Astrocyte of the spinal cord (primary cell): ENCODE data around the gene GTF2A1L.

ENCODE experiments used
- DNase-seq: peaks from one replicate; pipeline ENCODE4 v3.0.0; 2011; ENCODE audit warnings: low read depth, low spot score
- H3K4me3 ChIP-seq: 2 replicates; pipeline ENCODE4 v1.5.1; 2011; ENCODE audit warnings: low read depth, mild to moderate bottlenecking, low read length, moderate library complexity
- in situ Hi-C: cut with HindIII; loops from 2 replicates; pipeline ENCODE4 v1.10.0; 2017; ENCODE audit warnings: low sequenced_read_pairs
- TF ChIP-seq, protein P1 (sequence below): IDR thresholded peaks from 2 replicates; pipeline ENCODE4 v1.5.1; 2012; ENCODE audit warnings: low read depth, mild to moderate bottlenecking, low read length, inconsistent platforms

Gene GTF2A1L, protein sequence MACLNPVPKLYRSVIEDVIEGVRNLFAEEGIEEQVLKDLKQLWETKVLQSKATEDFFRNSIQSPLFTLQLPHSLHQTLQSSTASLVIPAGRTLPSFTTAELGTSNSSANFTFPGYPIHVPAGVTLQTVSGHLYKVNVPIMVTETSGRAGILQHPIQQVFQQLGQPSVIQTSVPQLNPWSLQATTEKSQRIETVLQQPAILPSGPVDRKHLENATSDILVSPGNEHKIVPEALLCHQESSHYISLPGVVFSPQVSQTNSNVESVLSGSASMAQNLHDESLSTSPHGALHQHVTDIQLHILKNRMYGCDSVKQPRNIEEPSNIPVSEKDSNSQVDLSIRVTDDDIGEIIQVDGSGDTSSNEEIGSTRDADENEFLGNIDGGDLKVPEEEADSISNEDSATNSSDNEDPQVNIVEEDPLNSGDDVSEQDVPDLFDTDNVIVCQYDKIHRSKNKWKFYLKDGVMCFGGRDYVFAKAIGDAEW

DNA sequence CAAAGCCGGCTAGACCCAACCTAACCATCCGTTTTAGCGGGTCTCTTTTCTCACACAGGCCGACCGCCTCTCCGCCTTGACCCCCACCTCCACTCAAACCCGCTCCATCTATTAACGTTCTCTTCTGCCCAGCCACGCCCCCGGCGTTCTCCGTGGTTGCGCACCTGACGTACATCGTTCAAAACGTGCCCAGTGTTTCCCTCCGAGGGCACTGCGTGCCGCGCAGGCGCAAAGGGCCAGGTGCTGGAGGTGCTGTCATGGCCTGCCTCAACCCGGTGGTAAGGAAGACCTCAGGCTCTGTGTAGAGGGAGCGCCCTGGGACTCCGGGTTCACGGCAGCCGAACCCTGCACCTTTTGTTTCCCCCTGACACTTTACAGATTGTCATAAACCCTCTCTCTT lies at the start of gene GTF2A1L:
Gene GTF2A1L, plus strand, starts transcription at position 239 of the 400 bp plus-strand sequence. Its CDS starts 19 bp downstream, at position 258.
- H3K4me3 ChIP-seq = no peak within 1 kb of the TSS
- in situ Hi-C loops = no loop called here
- TF ChIP-seq, protein P1, sequence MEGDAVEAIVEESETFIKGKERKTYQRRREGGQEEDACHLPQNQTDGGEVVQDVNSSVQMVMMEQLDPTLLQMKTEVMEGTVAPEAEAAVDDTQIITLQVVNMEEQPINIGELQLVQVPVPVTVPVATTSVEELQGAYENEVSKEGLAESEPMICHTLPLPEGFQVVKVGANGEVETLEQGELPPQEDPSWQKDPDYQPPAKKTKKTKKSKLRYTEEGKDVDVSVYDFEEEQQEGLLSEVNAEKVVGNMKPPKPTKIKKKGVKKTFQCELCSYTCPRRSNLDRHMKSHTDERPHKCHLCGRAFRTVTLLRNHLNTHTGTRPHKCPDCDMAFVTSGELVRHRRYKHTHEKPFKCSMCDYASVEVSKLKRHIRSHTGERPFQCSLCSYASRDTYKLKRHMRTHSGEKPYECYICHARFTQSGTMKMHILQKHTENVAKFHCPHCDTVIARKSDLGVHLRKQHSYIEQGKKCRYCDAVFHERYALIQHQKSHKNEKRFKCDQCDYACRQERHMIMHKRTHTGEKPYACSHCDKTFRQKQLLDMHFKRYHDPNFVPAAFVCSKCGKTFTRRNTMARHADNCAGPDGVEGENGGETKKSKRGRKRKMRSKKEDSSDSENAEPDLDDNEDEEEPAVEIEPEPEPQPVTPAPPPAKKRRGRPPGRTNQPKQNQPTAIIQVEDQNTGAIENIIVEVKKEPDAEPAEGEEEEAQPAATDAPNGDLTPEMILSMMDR = no peak
- no peak for DNase-seq

DNA sequence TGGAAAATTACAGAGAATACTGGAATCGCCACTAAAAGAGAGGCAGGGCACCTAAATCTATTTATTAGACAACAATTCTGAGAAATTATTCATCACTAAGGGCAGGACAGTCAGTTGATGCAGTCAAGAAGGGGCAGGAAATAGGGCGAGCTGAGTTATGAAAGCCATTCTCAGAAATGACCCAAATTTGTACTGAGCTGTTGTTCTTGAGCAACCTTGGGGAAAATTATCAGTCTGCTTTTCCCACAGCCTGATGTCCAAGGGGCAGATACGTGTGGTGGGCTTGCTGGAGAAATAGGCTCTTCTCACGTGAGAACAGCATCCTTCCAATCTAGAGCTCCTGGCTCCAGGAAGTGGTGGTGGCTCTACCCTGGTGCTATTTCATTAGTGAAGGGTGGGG lies 49.1 kb upstream of the GTF2A1L start:
- no peak for DNase-seq
- TF ChIP-seq, protein P1 = no peak
- H3K4me3 ChIP-seq = no peak overlapping the region
- in situ Hi-C loops = no loop called here

DNA sequence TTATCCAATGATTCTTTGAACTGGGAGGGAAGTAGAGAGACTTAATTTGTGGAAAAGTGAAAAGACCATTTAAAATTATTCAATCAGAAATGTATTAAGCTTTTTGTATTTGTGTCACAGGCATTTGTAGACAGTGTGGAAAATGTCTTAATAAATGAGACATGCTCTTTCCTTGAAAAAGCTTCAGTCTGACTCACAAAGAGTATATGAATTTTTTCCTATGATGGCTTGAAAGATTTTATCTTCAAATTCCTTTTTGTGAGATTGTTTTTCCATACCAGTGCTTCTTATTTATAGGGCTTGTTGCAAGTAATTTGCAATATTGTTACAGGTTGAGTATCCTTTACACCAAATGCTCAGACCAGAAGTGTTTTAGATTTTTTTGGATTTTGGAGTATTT lies 48.2 kb upstream of the GTF2A1L start:
- TF ChIP-seq, protein P1 = no peak
- in situ Hi-C loops = no loop called here
- no peak overlapping the region for H3K4me3 ChIP-seq
- DNase-seq = no peak

DNA sequence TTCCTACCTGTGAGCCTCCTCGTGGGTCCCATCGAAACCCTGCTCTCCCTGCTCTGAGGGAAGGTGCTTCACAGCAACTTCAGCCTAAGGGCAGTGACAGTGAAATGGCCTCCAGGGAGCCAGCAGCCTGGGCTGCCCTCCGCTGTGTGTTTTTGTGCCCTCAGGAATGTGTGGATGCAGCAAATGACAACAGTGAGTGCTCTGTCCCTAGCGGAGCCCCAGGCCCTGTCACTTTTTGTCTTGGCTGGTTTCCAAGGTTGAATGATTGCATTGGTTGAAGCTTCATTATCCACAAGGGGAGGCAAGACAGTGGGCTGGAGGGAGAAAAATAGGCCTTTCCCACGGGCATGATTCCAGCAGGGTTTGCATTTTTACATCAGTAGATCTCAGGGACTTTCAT lies 44.8 kb upstream of the GTF2A1L start:
- H3K4me3 ChIP-seq = no peak overlapping the region
- TF ChIP-seq, protein P1 = no peak
- in situ Hi-C loops = no loop called here

DNA sequence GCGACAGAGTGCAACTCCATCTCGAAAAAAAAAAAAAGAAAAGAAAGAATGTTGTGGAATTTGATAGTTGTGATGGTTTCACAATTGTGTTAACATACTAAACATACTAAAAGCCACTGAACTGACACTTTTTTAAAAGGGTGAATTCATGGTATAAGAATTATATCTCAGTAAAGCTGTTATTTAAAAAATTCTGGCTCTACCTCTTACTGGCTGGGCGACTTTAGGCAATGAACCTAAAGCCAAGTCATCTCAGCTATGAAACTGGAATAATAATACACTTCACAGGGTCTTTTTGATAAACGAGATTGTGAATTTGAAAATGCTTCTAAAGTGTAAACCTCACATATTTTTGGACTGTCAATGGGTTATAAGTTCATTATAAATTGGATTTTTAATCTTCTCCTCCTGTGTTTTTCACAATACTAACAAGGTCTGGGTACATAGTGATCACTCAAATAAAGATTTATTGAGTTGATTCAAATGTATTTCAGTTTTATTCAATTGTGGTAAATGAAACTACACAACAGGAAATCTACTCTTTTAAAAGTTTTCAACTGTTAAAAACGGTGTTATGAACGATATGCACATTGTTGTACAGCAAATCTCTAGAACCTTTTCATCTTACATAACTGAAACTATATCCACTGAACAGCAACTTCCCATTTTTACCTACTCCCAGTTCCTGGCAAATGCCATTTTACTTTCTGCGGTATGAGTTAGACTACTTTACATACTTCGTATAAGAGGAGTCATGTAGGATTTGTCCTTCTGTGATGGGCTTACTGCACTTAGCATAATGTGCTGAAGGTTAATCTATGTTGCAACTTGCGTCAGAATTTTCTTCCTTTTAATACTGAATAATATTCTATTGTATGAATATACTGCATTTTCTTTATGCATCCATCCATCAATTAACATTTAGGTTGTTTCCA lies 43.0 kb upstream of the GTF2A1L start:
- no peak overlapping the region for H3K4me3 ChIP-seq
- in situ Hi-C loops = no loop called here
- TF ChIP-seq, protein P1 = no peak
- no peak for DNase-seq

More for the DNA sequence above, 44.8 kb upstream of the GTF2A1L start:
- DNase-seq = no peak

DNA sequence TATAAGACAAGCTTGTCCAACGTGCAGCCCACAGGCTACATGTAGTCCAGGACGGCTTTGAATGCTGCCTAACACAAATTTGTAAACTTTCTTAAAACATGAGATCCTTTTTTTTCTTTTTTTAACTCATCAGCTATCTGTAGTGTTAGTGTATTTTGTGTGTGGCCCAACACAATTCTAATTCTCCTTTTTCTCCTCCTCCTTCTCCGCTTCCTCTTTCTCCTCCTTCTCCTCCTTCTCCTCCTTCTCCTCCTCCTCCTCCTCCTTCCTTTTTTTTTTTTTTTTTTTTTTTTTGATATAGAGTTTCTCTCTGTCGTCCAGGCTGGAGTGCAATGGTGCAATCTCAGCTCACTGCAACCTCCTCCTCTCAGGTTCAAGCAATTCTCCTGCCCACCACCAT lies 39.3 kb upstream of the GTF2A1L start:
- TF ChIP-seq, protein P1 = no peak
- in situ Hi-C loops = no loop called here
- H3K4me3 ChIP-seq = no peak overlapping the region
- no peak for DNase-seq
